ENCODE data around the gene SPON2. TPM values are rescaled to one million over a fixed set of nuclear protein-coding genes. Genes with fewer than 3 reads are reported as not detected.
A peak's percentile ranks its signal among the peaks of the same experiment; 100 is the strongest.
"Not testable (repeated sequence)": the region's sequence is repeated elsewhere in the genome, so short reads cannot be mapped to it uniquely, and the experiment has no call there.

The SPON2 gene
- total RNA-seq, 1 experiment from 2014 or later = 1.1 TPM

DNA sequence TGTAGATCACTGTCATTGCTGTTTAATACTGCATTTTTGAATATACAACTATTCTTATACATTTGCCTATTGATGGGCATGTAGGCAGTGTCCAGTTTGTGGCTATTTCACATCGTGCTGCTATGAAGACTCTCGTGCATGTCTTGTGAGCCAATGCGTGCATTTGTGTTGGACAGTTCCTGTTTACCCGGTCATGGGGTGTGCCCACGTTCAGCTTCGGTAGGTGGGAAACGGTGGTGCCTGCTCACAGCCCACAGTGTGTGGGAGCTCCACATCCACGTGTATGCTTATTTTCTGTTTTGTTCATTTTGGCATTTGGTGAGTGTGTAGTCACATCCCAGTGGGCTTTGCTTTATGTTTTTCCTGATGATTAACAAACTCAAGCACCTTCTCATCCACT is 39.4 kb downstream of the SPON2 start:
- DNase-seq (ENCODE audit: low read depth, low spot score) = no peak
- in situ Hi-C loops (cut with HindIII; ENCODE audit: low pct_unique_long_range_greater_than_20kb, low sequenced_read_pairs) = no loop called here

DNA sequence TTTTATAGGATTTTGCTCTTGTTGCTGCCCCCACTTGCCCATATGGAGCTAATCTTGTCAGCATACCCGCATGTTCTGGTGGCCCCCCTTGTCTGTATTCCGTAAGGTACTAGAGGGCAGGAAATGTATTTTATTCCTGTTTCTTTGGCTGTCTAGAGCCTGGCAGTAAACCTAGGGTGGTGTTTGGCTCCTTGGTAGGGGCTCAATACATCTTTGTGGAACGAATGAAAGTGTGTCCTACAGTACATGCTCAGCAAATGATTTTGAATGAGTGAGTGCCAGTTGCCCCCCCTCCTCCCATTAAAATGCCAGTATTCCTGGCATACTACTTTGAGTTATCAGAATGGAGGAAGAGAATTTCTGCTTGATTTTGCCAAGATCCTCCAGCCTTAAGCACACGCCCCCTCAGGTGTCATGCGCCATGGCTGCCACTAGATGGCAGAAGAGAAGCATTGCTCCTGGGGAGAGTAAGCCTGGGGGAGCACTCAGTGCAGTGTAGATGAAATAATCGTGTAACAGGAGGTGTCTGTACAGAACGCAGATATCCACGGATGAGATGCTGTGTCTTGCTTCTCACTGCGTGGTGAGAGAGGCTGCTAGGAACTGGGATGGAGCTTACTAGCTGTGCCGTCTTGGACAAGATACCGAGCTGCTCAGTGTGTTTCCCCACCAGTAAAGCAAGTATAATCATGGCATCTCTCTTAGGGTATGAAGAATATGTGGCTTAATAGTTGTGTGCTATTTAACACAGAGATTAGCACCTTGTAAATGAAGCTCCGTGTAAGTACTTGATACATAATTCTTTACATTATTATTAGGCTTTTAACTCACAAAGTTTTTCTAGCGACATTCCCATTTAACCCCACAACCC is 41.8 kb downstream of the SPON2 start:
- DNase-seq (ENCODE audit: low read depth, low spot score) = peak; percentile 76
- in situ Hi-C loops (cut with HindIII; ENCODE audit: low pct_unique_long_range_greater_than_20kb, low sequenced_read_pairs) = no loop called here

DNA sequence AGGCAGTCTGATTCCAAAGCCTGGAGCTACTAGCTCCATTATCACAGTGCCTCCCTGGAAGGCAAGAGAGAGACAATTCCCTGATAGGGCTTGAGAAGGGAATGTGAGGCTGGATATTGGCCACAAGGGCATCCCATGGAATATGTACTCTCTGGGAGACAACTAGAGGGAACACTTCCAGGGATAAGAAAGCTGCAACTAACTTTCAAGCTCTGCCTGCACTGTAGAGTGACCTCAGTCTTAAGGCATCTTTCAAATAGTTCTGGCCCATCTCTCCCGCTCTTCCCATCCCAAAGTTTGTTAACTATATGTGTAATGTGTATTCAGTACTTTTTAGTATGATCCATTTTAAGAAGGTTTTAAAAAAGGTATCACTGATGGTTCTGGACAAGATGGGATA is 45.9 kb downstream of the SPON2 start:
- no peak for DNase-seq (ENCODE audit: low read depth, low spot score)
- in situ Hi-C loops (cut with HindIII; ENCODE audit: low pct_unique_long_range_greater_than_20kb, low sequenced_read_pairs) = no loop called here

DNA sequence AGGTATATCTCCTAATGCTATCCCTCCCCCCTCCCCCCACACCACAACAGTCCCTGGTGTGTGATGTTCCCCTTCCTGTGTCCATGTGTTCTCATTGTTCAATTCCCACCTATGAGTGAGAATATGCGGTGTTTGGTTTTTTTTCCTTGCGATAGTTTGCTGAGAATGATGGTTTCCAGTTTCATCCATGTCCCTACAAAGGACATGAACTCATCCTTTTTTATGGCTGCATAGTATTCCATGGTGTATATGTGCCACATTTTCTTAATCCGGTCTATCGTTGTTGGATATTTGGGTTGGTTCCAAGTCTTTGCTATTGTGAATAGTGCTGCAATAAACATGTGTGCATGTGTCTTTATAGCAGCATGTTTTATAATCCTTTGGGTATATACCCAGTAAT is 46.9 kb downstream of the SPON2 start:
- DNase-seq (ENCODE audit: low read depth, low spot score); in situ Hi-C loops (cut with HindIII; ENCODE audit: low pct_unique_long_range_greater_than_20kb, low sequenced_read_pairs): not testable (repeated sequence)

DNA sequence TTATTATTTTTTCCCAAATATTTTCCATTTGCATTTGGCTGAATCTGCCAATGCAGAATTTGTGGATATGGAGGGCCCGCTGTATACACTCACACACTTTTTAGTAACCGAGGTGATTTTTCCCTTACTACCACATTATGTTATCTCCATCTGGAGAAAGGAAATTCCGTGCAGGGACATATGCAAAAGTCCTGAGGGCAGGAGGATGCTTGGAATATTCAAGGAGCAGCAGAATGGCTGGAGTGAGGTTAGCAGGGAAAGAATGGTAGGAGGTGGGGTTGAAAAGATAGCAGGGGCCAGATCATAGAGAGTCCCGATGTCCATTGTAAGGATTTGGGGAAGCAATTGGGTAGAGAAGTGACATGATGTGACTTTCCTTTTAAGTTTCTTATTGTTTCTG is 47.6 kb downstream of the SPON2 start:
- in situ Hi-C loops (cut with HindIII; ENCODE audit: low pct_unique_long_range_greater_than_20kb, low sequenced_read_pairs) = no loop called here

DNA sequence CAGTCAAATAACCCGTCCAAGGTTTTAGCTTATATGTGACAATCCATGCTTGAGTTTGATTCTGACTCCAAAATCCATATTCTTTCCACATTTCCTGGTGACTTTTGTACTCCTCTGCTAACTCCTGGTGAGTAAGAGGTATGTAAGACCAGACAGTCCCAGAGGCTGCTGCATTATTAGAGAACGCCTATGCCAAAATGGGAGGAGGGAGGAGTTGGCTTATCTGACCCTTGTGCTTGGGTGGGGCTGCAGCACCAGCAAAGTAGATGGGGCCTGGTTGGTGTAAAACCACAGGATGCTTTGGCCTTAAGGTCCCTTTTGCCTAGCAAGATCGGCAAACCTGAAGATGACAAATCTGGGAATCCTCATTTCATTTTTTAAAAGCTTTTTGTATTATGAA is 49.9 kb downstream of the SPON2 start:
- in situ Hi-C loops (cut with HindIII; ENCODE audit: low pct_unique_long_range_greater_than_20kb, low sequenced_read_pairs) = no loop called here
- DNase-seq (ENCODE audit: low read depth, low spot score) = no peak

More for the DNA sequence above, 47.6 kb downstream of the SPON2 start:
- no peak for DNase-seq (ENCODE audit: low read depth, low spot score)

Small RNAs within 50 kb of the gene (small RNA-seq; reads per million reads assigned to genes)
- gene RF00554 = 0 reads per million in 2 experiments

Other genes starting within 250 kb of the SPON2 start
- 98.5 and 119 TPM in 2 replicates for gene GAK, start 240.3 kb downstream of the SPON2 start, total RNA-seq (2014; rRNA removed; shearing (Covaris generic))
- gene TMEM175, start 240.1 kb downstream of the SPON2 start, total RNA-seq (2014; rRNA removed; shearing (Covaris generic)) = 10.5 and 13.0 TPM in 2 replicates
- 12.6 and 12.9 TPM in 2 replicates for gene DGKQ, start 199.0 kb downstream of the SPON2 start, total RNA-seq (2014; rRNA removed; shearing (Covaris generic))
- gene IDUA, start 185.5 kb downstream of the SPON2 start, total RNA-seq (2014; rRNA removed; shearing (Covaris generic)) = 3.8 and 6.1 TPM in 2 replicates
- 0.37 TPM in 1 of 2 replicates, not detected in the other for gene SLC26A1, start 179.2 kb downstream of the SPON2 start, total RNA-seq (2014; rRNA removed; shearing (Covaris generic))
- gene FGFRL1, start 161.0 kb downstream of the SPON2 start, total RNA-seq (2014; rRNA removed; shearing (Covaris generic)) = 4.8 and 6.6 TPM in 2 replicates
- not detected in 2 replicates for gene RNF212, start 59.0 kb downstream of the SPON2 start, total RNA-seq (2014; rRNA removed; shearing (Covaris generic))
- gene CTBP1, start 76.5 kb upstream of the SPON2 start, total RNA-seq (2014; rRNA removed; shearing (Covaris generic)) = 87.3 and 88.6 TPM in 2 replicates
- 45.5 and 52.1 TPM in 2 replicates for gene MAEA, start 117.3 kb upstream of the SPON2 start, total RNA-seq (2014; rRNA removed; shearing (Covaris generic))
- 6.0 and 7.3 TPM in 2 replicates for gene UVSSA, start 174.6 kb upstream of the SPON2 start, total RNA-seq (2014; rRNA removed; shearing (Covaris generic))
- not detected in 2 replicates for gene NKX1-1, start 233.9 kb upstream of the SPON2 start, total RNA-seq (2014; rRNA removed; shearing (Covaris generic))